ENCODE results near the gene PKP4. TPM values are rescaled to one million over a fixed set of nuclear protein-coding genes. Genes with fewer than 3 reads are reported as not detected.

The PKP4 gene
- polyA plus RNA-seq, 1 experiment: 24.9 TPM

DNA sequence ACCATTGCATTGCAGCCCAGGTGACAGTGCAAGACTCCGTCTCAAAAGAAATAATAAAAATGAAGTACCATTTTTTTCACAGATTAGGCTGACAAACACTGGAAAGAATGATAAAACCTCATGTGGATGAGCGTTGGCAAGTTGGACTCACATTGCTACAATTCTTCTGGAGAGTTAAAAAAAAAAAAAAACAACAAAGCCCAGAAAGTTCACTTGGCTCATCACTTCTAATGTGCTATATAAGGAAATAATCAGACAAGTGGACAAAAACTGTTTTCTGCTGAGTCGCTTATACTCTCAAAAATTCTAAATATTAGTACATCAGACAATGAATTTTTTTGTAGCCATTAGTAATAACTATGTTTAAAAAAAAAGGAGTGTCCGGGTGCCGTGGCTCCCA is 38.4 kb downstream of the PKP4 start:
- POLR2A ChIA-PET: no interaction called here
- no peak overlapping the region for H3K27ac ChIP-seq (ENCODE audit: low read depth, low read length)
- CTCF ChIA-PET: no interaction called here
- no peaks in the 10 kb centered on the region for H3K9me3 ChIP-seq (ENCODE audit: control insufficient read depth, insufficient read depth, low read length)
- H3K4me3 ChIP-seq (ENCODE audit: low read depth, low read length): no peak overlapping the region
- no peaks in the 10 kb centered on the region for H3K27me3 ChIP-seq (ENCODE audit: control insufficient read depth, insufficient read depth, low read length)
- DNase-seq (ENCODE audit: low read depth, low spot score): no peak
- TF ChIP-seq, protein P1, sequence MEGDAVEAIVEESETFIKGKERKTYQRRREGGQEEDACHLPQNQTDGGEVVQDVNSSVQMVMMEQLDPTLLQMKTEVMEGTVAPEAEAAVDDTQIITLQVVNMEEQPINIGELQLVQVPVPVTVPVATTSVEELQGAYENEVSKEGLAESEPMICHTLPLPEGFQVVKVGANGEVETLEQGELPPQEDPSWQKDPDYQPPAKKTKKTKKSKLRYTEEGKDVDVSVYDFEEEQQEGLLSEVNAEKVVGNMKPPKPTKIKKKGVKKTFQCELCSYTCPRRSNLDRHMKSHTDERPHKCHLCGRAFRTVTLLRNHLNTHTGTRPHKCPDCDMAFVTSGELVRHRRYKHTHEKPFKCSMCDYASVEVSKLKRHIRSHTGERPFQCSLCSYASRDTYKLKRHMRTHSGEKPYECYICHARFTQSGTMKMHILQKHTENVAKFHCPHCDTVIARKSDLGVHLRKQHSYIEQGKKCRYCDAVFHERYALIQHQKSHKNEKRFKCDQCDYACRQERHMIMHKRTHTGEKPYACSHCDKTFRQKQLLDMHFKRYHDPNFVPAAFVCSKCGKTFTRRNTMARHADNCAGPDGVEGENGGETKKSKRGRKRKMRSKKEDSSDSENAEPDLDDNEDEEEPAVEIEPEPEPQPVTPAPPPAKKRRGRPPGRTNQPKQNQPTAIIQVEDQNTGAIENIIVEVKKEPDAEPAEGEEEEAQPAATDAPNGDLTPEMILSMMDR (IDR thresholded peaks at IDR 0.05; ENCODE audit: low read depth, low read length): no peak

DNA sequence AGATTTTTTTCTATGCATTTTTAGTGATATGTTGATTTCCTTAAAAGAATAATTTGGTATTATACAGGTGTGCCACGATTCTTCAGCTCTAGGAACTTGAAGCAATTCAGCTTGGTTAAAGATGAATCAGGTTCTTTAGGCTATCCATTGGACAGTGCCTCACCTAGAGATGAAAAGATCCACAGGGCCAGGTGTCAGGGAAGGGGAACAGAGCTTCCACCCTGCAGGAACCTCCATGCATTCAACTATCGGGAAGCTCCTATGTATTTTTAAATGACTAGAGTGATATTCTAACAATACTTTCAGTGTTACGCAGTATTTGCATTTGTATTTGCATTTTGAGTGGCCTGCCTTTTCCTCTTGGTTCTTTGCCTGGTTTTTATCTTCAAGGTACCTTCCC is 40.2 kb downstream of the PKP4 start:
- TF ChIP-seq, protein P1 (IDR thresholded peaks at IDR 0.05; ENCODE audit: low read depth, low read length): no peak
- H3K27me3 ChIP-seq (ENCODE audit: control insufficient read depth, insufficient read depth, low read length): no peaks in the 10 kb centered on the region
- ChIA-PET CTCF (interaction anchor here (1.3 to 1.6 kb wide), 2 partner anchors 9 to 249 kb away, joined by 3 read pairs; no protein-coding TSS in a partner anchor), POLR2A (no interaction called here)
- H3K4me3 ChIP-seq (ENCODE audit: low read depth, low read length): no peak overlapping the region
- H3K27ac ChIP-seq (ENCODE audit: low read depth, low read length): no peak overlapping the region
- no peaks in the 10 kb centered on the region for H3K9me3 ChIP-seq (ENCODE audit: control insufficient read depth, insufficient read depth, low read length)
- DNase-seq (ENCODE audit: low read depth, low spot score): no peak

DNA sequence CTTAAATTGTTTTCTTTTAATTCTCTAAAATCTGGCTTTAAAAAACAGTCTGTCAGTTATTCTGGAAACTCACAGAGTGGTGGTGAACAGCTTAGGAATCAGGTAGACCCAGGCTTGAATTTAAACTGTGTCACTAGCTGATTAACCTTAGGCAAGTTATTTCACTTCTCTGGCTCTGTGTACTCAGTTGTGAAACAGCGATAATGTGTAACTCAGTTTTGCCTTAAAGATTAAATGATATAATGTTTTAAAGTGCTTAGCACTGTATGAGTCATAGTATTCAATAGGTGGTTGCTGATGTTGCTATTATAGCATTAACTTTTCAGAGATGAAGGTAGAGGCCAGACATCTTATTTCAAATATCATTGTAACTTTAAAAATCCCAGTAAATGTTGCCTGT is 40.7 kb downstream of the PKP4 start:
- no peak overlapping the region for H3K27ac ChIP-seq (ENCODE audit: low read depth, low read length)
- H3K27me3 ChIP-seq (ENCODE audit: control insufficient read depth, insufficient read depth, low read length): no peaks in the 10 kb centered on the region
- no peak overlapping the region for H3K4me3 ChIP-seq (ENCODE audit: low read depth, low read length)
- ChIA-PET POLR2A (no interaction called here), CTCF (interaction anchor here (1.3 to 1.6 kb wide), 2 partner anchors 10 to 248 kb away, joined by 3 read pairs; no protein-coding TSS in a partner anchor)
- TF ChIP-seq, protein P1 (IDR thresholded peaks at IDR 0.05; ENCODE audit: low read depth, low read length): no peak
- DNase-seq (ENCODE audit: low read depth, low spot score): no peak
- H3K9me3 ChIP-seq (ENCODE audit: control insufficient read depth, insufficient read depth, low read length): no peaks in the 10 kb centered on the region

DNA sequence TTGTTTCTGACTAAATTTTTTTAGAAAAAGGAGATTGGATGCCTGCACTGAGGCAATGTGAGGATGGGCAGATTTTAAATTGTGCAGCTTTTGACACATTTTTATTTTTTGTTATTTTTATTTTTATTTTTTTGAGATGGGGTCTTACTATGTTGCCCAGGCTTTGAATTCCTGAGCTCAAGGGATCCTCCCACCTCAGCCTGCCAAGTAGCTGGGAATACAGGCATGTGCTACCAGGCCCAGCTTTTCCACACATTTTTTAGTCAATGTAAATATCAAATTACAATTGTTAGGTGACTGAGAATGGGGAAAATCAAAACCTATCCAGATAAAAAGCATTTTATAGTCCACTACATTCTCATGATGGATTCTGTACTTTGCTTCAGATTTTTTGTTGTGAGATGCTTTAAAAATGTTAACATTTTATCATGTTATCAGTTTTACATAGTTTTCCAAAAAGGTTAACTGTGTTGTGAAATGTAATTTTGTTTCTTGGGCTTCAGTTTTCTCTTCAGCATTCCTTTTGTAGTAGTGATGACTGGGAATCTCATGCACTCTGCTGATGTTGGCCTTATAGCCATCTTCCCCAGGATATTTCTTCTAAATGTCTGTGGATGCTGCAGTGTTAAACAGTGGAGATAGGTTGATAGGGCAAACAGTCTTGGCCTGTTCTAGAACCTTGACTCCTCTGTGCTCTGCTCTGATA is 41.4 kb downstream of the PKP4 start:
- Histone ChIP-seq H3K9me3 (ENCODE audit: control insufficient read depth, insufficient read depth, low read length) (no peaks in the 10 kb centered on the region), H3K4me3 (ENCODE audit: low read depth, low read length) (no peak overlapping the region), H3K27me3 (ENCODE audit: control insufficient read depth, insufficient read depth, low read length) (no peaks in the 10 kb centered on the region), H3K27ac (ENCODE audit: low read depth, low read length) (no peak overlapping the region)
- CTCF ChIA-PET: interaction anchor here (1.6 kb wide), 1 partner anchor 248 kb away, joined by 3 read pairs; no protein-coding TSS in a partner anchor
- no peak for DNase-seq (ENCODE audit: low read depth, low spot score)
- TF ChIP-seq, protein P1 (IDR thresholded peaks at IDR 0.05; ENCODE audit: low read depth, low read length): no peak
- POLR2A ChIA-PET: no interaction called here

DNA sequence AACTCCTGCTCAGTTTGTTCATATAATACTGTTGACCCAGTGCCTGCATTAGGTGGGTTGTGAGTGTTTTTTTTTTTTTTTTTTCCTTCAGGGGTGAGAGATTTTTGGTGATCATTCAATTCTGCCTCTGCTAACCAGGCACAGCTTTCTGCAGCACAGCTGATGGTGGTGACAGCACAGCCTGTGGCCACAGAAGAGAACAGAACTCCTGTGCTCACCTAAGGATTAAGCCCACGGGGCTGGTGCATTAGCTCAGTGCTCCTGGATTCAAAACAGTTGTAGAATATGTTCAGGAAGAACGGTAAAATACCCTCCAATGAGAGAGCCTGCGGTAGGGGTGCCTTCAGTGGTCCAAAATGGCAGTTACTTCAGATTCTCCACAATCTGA is 42.0 kb downstream of the PKP4 start:
- TF ChIP-seq, protein P1 (IDR thresholded peaks at IDR 0.05; ENCODE audit: low read depth, low read length): no peak
- H3K27ac ChIP-seq (ENCODE audit: low read depth, low read length): no peak overlapping the region
- no peak for DNase-seq (ENCODE audit: low read depth, low spot score)
- H3K9me3 ChIP-seq (ENCODE audit: control insufficient read depth, insufficient read depth, low read length): no peaks in the 10 kb centered on the region
- ChIA-PET CTCF (no interaction called here), POLR2A (no interaction called here)
- no peak overlapping the region for H3K4me3 ChIP-seq (ENCODE audit: low read depth, low read length)
- H3K27me3 ChIP-seq (ENCODE audit: control insufficient read depth, insufficient read depth, low read length): no peaks in the 10 kb centered on the region

Measured in AG04450 (cell line).